Measurements from ENCODE around the gene NOP56. TPM values are rescaled to one million over a fixed set of nuclear protein-coding genes. Genes with fewer than 3 reads are reported as not detected.
A peak's percentile ranks its signal among the peaks of the same experiment; 100 is the strongest.
"Not testable (repeated sequence)": the region's sequence is repeated elsewhere in the genome, so short reads cannot be mapped to it uniquely, and the experiment has no call there.

The NOP56 gene
- total RNA-seq, 1 donor from 2014 or later, result 144 TPM

DNA sequence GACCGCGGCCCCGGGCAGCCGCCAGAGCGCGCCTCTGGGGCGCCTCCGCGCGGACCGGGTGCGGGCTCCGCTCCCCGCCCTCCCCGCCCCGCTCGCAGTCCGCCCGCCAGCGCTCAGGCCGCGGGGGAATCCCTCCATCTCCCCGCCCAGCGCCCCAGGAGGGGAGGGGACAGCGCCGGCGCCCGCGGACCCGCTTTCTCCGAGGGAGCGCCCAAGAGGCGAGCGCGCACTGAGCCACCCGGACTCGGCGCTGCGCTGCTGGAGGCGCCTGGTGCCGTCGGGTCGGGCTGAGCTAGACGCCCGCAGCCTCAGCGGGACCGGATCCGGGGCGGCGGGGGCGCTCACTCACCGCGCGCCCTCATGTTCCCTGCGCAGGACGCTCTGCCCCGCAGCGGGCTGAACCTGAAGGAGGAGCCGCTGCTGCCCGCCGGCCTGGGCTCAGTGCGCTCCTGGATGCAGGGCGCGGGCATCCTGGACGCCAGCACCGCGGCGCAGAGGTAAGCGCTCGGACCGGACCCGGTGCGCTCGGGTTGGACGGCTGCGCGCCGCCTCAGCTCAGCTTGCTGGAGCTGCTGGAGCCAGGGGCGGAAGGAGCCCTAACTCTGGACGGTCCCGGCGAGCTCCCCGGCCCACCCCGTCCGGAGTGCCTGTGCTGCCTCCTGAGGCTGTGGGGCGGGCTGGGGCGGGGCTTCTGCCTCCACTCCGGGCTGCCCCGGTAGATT lies 41.0 kb downstream of the NOP56 start:
- no peak for DNase-seq (ENCODE audit: low spot score)
- H3K27me3 Mint-ChIP-seq (ENCODE audit: unreplicated experiment), result peaks cover 41% of the 10 kb centered on the region
- TF ChIP-seq, protein P1, sequence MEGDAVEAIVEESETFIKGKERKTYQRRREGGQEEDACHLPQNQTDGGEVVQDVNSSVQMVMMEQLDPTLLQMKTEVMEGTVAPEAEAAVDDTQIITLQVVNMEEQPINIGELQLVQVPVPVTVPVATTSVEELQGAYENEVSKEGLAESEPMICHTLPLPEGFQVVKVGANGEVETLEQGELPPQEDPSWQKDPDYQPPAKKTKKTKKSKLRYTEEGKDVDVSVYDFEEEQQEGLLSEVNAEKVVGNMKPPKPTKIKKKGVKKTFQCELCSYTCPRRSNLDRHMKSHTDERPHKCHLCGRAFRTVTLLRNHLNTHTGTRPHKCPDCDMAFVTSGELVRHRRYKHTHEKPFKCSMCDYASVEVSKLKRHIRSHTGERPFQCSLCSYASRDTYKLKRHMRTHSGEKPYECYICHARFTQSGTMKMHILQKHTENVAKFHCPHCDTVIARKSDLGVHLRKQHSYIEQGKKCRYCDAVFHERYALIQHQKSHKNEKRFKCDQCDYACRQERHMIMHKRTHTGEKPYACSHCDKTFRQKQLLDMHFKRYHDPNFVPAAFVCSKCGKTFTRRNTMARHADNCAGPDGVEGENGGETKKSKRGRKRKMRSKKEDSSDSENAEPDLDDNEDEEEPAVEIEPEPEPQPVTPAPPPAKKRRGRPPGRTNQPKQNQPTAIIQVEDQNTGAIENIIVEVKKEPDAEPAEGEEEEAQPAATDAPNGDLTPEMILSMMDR (IDR thresholded peaks at IDR 0.05; ENCODE audit: unreplicated experiment), result no peak
- no peaks in the 10 kb centered on the region for H3K9me3 Mint-ChIP-seq (ENCODE audit: unreplicated experiment)
- no peak overlapping the region for H3K27ac Mint-ChIP-seq (ENCODE audit: unreplicated experiment)
- peaks cover 19% of the 10 kb centered on the region for H3K36me3 Mint-ChIP-seq (ENCODE audit: low read depth, unreplicated experiment)
- H3K4me1 Mint-ChIP-seq (ENCODE audit: unreplicated experiment), result peaks cover 23% of the 10 kb centered on the region
- peak overlapping the region; percentile 65 for H3K4me3 Mint-ChIP-seq (ENCODE audit: unreplicated experiment)

DNA sequence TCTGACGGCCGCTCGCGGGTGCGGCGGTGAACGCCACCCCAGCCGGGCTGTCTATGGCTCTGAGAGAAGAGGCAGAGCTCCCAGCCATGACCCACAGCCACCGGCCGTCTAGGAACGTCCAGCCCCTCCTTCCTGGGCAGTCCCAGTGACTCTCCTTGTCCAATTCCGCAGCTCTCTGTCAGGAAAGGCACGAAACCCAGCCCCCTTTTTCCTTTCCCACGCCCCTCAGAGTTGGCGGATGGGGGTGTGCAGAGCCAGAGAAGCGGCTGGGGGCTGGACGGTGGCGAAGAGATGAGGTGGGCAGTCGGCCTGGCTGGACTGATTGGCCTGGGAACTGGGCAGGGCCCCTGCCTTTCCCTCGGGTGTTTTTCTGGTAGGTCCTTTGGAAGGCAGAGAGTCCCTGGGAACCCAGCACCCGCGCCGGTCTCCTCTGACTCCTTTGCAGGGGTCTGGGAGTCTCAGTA lies 41.6 kb downstream of the NOP56 start:
- peak overlapping the region; percentile 65 for H3K4me3 Mint-ChIP-seq (ENCODE audit: unreplicated experiment)
- peak; percentile 24 for DNase-seq (ENCODE audit: low spot score)
- no peaks in the 10 kb centered on the region for H3K9me3 Mint-ChIP-seq (ENCODE audit: unreplicated experiment)
- peaks cover 19% of the 10 kb centered on the region for H3K36me3 Mint-ChIP-seq (ENCODE audit: low read depth, unreplicated experiment)
- H3K4me1 Mint-ChIP-seq (ENCODE audit: unreplicated experiment), result peaks cover 23% of the 10 kb centered on the region
- H3K27me3 Mint-ChIP-seq (ENCODE audit: unreplicated experiment), result peaks cover 41% of the 10 kb centered on the region
- TF ChIP-seq, protein P1 (IDR thresholded peaks at IDR 0.05; ENCODE audit: unreplicated experiment), result no peak
- H3K27ac Mint-ChIP-seq (ENCODE audit: unreplicated experiment), result no peak overlapping the region

DNA sequence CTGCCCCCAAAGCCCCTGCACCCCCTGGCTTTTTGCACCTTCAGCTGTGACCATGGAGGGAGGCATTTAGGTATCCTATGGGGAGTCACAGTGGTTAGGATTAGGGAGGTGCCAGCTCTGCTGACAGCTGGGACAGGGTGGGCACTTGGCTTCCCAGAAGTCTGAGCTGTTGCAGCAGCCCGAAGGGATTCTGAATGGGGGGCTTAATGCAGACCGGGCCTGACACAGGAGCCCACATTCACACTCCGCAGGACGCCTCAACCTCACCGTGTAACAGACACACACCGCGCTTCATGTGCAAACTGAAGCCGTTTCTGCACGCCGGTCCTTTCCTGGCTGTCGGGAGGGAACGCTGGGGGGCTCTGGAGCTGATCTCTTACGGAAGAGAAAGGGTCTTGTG lies 42.1 kb downstream of the NOP56 start:
- Mint-ChIP-seq H3K9me3 (ENCODE audit: unreplicated experiment) (no peaks in the 10 kb centered on the region), H3K27me3 (ENCODE audit: unreplicated experiment) (peaks cover 39% of the 10 kb centered on the region), H3K4me1 (ENCODE audit: unreplicated experiment) (peaks cover 23% of the 10 kb centered on the region), H3K27ac (ENCODE audit: unreplicated experiment) (no peak overlapping the region), H3K4me3 (ENCODE audit: unreplicated experiment) (peak overlapping the region; percentile 63), H3K36me3 (ENCODE audit: low read depth, unreplicated experiment) (peaks cover 19% of the 10 kb centered on the region)
- TF ChIP-seq, protein P1 (IDR thresholded peaks at IDR 0.05; ENCODE audit: unreplicated experiment), result no peak
- no peak for DNase-seq (ENCODE audit: low spot score)

DNA sequence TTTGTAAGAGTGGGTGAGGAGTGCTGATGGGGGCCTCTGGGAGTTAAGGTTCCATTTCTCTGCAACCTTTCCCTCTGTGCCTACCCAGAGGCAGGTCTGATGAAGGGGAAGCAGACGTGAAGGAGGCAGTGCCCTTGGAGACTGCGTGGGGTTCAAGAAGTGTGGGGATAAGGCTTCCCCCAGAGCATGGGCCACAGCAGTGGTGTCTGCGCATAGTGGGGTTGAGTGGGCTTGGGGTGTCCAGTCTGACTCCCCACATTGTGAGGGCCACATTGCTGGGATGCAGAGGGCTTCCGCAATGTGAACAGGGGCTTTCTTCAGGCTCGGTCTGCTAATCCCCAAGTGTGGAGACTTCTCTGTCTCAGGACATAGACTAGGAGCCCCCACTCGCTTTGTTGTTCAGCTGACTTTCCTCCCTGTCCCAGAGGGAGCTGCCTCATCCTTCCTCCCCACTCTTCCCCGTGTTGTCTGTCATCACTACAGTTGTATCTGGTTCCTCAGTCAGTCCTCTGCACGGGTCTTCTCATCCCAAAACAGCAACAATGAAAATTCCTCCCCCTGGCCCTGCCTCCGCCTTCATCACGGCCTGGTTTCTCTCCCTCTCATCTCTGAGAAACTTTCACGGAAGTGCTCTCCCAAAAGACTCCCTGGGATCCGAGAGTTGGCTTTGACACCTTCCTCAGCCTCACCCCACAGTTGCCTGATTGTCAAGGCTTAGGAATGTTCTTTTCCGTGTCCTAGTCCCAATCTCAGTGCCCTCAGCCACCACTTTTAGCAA lies 43.0 kb downstream of the NOP56 start:
- no peak for DNase-seq (ENCODE audit: low spot score)
- Mint-ChIP-seq H3K4me1 (ENCODE audit: unreplicated experiment) (peaks cover 23% of the 10 kb centered on the region), H3K27ac (ENCODE audit: unreplicated experiment) (peak overlapping the region; percentile 75), H3K27me3 (ENCODE audit: unreplicated experiment) (peaks cover 31% of the 10 kb centered on the region), H3K36me3 (ENCODE audit: low read depth, unreplicated experiment) (peaks cover 22% of the 10 kb centered on the region), H3K4me3 (ENCODE audit: unreplicated experiment) (peak overlapping the region; percentile 54), H3K9me3 (ENCODE audit: unreplicated experiment) (no peaks in the 10 kb centered on the region)
- TF ChIP-seq, protein P1 (IDR thresholded peaks at IDR 0.05; ENCODE audit: unreplicated experiment), result no peak

DNA sequence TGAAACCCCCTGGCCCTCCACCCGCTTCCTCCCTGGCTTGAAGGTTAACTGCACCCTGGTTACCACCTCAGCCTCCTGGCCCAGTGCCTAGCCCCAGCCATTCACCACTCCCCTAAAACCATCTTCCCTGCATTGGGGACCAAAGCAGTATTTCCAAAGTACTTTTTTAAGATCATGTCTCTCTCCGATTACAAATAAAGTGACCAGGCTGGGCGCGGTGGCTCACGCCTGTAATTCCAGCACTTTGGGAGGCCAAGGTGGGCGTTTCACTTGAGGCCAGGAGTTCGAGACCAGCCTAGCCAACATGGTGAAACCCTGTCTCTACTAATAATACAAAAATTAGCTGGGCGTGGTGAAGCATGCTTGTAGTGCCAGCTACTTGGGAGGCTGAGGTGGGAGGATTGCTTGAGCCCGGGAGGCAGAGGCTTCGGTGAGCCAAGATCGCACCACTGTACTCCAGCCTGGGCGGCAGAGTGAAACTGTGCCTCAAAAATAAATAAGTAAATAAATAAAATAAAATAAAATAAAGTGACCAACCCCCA lies 43.6 kb downstream of the NOP56 start:
- H3K27ac Mint-ChIP-seq (ENCODE audit: unreplicated experiment); DNase-seq (ENCODE audit: low spot score); H3K9me3 Mint-ChIP-seq (ENCODE audit: unreplicated experiment): not testable (repeated sequence)
- H3K4me3 Mint-ChIP-seq (ENCODE audit: unreplicated experiment), result peak overlapping the region; percentile 54
- peaks cover 23% of the 10 kb centered on the region for H3K4me1 Mint-ChIP-seq (ENCODE audit: unreplicated experiment)
- peaks cover 26% of the 10 kb centered on the region for H3K27me3 Mint-ChIP-seq (ENCODE audit: unreplicated experiment)
- H3K36me3 Mint-ChIP-seq (ENCODE audit: low read depth, unreplicated experiment), result peaks cover 21% of the 10 kb centered on the region

All from endothelial cell (in vitro differentiated cells).